ENCODE data around the gene STOX2.

Gene STOX2

DNA sequence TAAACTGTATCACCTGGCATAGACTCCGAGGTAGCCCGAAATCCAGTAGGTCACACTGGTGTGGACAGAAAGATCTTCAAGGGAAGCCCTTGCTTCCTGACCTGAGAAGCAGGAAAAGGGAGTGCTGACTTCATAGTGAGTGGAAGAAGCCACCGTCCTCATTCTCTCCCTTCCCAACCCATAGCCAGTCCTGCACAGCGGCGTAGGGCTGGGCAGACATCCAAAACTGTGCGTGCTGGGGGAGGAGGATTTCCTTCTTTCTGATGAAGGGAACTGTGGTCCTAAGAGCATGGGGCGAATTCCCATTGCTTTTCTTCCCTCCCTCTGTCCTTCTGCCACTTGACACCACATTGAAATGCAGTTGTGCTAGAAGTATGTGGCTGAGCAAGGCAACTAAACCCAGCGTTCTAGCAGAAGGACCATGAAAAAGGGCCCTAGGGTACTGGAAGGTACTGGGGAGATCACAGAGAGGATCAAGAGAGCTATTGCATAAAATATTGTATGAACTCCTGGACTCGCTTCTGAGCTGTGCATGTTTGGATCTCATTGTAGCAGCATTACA, 66.9 kb downstream of the STOX2 start:
- H3K27ac Mint-ChIP-seq, result no peak overlapping the region
- H3K36me3 Mint-ChIP-seq (ENCODE audit: low read depth), result no peaks in the 10 kb centered on the region
- no peak overlapping the region for H3K4me3 Mint-ChIP-seq
- peaks cover 15% of the 10 kb centered on the region for H3K9me3 Mint-ChIP-seq
- no peak for DNase-seq
- H3K4me1 Mint-ChIP-seq (ENCODE audit: low read depth), result no peaks in the 10 kb centered on the region
- H3K27me3 Mint-ChIP-seq, result peaks cover 36% of the 10 kb centered on the region

DNA sequence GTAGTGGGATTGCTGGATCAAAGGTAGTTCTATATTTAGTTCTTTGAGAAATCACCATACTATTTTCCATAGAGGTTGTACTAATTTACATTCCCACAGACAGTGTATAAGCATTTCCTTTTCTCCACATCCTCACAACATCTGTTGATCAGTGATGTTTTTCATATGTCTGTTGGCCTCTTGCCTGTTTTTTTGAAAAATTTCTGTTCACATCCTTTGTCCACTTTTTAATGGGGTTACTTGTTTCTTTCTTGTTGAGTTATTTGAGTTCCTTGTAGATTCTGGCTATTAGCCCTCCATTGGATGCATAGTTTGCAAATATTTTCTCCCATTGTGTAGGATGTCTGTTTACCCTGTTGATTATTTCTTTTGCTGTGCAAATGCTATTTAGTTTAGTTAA, 72.6 kb downstream of the STOX2 start:
- no peaks in the 10 kb centered on the region for H3K36me3 Mint-ChIP-seq (ENCODE audit: low read depth)
- no peak overlapping the region for H3K4me3 Mint-ChIP-seq
- DNase-seq, result no peak
- H3K9me3 Mint-ChIP-seq, result peaks cover 15% of the 10 kb centered on the region
- no peaks in the 10 kb centered on the region for H3K4me1 Mint-ChIP-seq (ENCODE audit: low read depth)
- no peak overlapping the region for H3K27ac Mint-ChIP-seq
- no peaks in the 10 kb centered on the region for H3K27me3 Mint-ChIP-seq

DNA sequence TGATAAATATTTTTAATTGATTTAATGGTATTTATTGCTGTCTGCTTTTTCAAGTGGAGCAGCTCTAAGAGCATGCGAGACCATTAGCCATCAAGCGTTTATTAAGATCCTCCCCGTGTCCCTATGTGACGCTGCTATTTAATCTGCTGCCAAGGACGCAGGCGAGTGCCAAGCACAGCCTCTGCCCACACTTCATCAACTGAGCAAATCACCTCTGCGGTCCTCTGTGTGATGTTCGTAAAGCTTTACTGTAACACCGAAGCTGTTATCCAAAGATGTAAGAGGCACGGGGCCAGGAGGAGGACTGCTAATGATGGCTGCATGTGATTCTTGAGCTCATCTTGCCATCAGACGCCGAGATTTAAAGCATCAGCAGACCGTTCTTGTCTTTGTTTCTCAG, 79.5 kb downstream of the STOX2 start:
- DNase-seq, result no peak
- Mint-ChIP-seq H3K9me3 (no peaks in the 10 kb centered on the region), H3K27me3 (no peaks in the 10 kb centered on the region), H3K27ac (no peak overlapping the region), H3K4me3 (no peak overlapping the region), H3K36me3 (ENCODE audit: low read depth) (no peaks in the 10 kb centered on the region), H3K4me1 (ENCODE audit: low read depth) (no peaks in the 10 kb centered on the region)

DNA sequence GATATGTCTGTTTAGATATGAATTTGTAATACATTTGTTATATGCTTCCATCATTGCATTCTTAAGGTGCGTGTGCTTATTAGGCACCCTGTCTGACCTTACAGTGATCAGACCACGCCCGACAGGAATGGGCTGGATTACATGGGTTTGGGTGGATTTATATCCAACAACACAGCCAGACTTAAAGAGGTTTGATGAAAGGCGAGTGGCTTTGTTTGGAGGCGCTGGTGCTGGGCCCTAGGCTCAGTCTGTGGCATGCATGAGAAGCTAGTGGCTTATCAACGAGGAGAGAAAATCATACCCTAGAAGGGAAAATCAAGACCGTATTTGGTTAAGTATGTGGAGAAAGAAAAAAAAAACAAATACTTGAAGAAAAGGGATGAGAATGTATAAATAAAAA, 80.7 kb downstream of the STOX2 start:
- no peaks in the 10 kb centered on the region for H3K27me3 Mint-ChIP-seq
- no peaks in the 10 kb centered on the region for H3K9me3 Mint-ChIP-seq
- H3K36me3 Mint-ChIP-seq (ENCODE audit: low read depth), result no peaks in the 10 kb centered on the region
- H3K27ac Mint-ChIP-seq, result no peak overlapping the region
- no peak overlapping the region for H3K4me3 Mint-ChIP-seq
- no peak for DNase-seq
- no peaks in the 10 kb centered on the region for H3K4me1 Mint-ChIP-seq (ENCODE audit: low read depth)

DNA sequence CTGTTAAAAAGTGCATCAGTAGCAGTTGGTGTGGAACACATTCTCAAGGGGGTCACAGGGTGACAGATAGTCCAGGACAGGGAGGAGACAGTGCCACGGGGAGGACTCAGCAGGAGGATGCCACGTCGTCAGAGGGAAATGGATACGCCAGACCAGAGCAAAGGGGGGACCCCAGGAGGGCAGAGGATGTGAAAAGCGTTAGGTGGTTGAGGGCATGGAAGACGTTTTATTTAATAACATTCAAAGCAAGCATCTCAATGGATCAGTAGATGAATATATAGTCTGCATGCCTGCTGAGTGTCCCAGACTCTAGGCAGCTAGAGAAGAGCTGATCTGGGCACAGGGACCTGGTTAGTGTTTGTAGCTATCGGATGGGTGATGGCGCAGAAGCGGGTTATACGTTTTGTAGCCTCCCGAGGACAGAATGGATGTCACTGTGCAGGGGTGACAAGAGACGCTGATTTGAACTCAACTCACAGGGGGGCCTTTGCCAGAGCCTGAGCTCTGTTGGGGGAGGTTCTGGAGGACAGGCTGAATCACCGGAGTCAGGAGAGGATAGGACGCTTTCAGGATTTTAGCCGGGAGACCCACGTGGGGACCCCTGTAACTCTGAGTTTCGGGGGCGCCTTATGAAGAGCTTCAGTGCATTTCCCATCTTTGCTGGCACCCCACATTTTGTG, 81.3 kb downstream of the STOX2 start:
- Mint-ChIP-seq H3K27me3 (no peaks in the 10 kb centered on the region), H3K36me3 (ENCODE audit: low read depth) (no peaks in the 10 kb centered on the region), H3K4me3 (no peak overlapping the region), H3K27ac (no peak overlapping the region), H3K4me1 (ENCODE audit: low read depth) (no peaks in the 10 kb centered on the region), H3K9me3 (no peaks in the 10 kb centered on the region)
- DNase-seq, result no peak

DNA sequence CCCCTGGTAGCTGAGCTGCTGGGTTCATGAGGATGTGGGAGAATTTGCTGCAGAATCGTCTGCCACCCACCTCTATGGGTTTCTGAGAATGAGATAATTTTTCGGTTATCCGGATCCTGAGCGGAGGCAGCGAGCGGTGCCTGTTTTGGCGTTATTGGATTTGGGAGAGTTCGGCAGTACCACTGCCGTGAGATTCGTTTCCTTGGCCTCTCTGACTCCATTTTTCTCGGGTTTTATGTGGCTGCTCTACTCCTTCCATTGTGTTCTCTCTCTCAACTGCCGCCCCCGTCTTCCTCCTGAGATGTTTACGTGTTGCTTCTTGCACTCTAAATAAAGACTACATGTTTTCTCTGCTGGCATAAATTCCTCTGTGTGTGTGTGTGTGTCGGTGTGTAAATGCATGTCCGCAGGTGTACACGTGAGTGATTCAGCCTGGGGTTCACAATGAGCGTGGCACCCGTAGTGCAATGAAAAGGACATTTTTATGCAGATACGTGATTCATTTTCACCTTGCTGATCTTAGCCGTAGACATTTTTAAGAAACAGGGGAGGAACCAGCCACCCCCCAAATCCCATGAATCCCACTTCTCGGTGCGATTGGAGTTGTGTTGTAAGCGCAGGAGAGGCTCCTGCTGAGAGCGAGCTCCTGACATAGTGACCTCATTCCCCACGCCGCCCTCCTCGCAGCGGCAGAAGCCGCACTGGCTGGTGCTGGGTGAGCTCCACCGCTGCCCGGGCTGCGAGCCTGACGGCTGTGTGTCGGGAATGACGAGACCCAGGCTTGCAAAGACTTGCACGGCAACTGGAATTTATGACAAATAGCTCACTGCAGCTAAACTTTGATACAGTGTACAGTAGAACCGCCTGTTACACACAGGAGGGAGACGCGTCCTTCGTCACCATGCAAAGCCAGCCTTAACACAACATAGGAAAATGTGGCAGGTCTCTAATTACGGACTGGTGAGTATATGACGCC, 82.2 kb downstream of the STOX2 start:
- Mint-ChIP-seq H3K9me3 (no peaks in the 10 kb centered on the region), H3K36me3 (ENCODE audit: low read depth) (no peaks in the 10 kb centered on the region), H3K27me3 (no peaks in the 10 kb centered on the region), H3K4me1 (ENCODE audit: low read depth) (no peaks in the 10 kb centered on the region), H3K27ac (no peak overlapping the region), H3K4me3 (no peak overlapping the region)
- DNase-seq, result no peak

DNA sequence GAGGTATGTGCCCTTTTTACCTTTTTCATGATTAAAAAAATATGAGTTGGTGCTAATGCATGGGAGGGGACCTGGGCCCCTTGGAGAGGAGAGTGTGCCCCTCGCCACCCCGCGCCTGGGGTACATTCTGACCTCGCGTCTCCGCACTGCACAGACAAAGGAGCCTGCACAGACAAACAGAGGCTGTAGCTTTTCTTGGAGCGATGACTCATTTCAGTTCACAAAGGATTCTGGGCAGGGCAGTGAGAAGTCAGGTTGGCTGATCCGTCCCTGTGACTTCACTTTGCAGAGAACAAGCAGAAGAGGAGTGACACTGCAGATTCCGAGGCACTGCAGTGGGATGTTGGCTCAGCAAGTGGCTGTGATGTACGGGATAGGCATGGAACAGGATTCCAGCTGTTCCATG, 82.9 kb downstream of the STOX2 start:
- Mint-ChIP-seq H3K36me3 (ENCODE audit: low read depth) (no peaks in the 10 kb centered on the region), H3K27ac (no peak overlapping the region), H3K9me3 (no peaks in the 10 kb centered on the region), H3K4me3 (no peak overlapping the region), H3K27me3 (no peaks in the 10 kb centered on the region), H3K4me1 (ENCODE audit: low read depth) (no peaks in the 10 kb centered on the region)
- DNase-seq, result no peak

DNA sequence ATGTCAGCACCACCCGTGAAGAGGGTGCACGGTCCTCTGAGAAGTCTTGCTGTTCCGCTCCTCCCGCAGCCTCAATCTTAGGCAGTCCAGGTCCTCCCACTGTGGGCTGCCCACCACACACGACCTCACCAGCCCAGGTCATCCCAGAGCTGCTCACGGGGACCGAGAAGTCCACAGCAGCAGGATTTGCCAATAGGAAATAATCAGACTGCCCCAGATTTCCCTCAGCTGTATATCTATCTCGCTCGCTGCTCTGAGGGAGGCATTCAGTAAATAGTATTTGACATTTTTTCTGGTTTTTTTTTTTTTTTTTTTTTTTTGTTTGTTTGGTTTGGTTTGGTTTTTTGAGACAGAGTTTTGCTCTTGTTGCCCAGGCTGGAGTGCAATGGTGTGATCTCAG, 83.8 kb downstream of the STOX2 start:
- Mint-ChIP-seq H3K36me3 (ENCODE audit: low read depth) (no peaks in the 10 kb centered on the region), H3K4me1 (ENCODE audit: low read depth) (no peaks in the 10 kb centered on the region), H3K27ac (no peak overlapping the region), H3K27me3 (no peaks in the 10 kb centered on the region), H3K4me3 (no peak overlapping the region), H3K9me3 (no peaks in the 10 kb centered on the region)
- no peak for DNase-seq

DNA sequence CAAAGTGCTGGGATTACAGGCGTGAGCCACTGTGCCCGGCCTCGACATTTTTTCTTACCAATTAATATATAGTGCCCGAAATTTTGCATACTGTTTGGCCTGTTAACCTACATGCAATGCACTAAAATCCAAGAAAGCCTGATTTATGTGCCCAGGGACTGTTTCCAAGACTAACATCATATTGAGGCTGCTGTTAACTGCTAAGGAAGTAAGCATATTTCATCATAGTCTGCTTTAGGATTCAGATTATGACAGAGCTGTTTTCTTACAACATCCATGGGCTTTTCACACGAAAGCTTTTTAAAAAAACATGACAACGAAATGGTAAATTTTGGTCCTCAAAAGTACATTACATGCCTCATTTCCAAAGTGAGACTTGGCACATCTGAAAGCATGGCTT, 84.4 kb downstream of the STOX2 start:
- Mint-ChIP-seq H3K27me3 (no peaks in the 10 kb centered on the region), H3K4me1 (ENCODE audit: low read depth) (no peaks in the 10 kb centered on the region), H3K4me3 (no peak overlapping the region), H3K36me3 (ENCODE audit: low read depth) (no peaks in the 10 kb centered on the region), H3K9me3 (no peaks in the 10 kb centered on the region), H3K27ac (no peak overlapping the region)
- DNase-seq, result no peak

DNA sequence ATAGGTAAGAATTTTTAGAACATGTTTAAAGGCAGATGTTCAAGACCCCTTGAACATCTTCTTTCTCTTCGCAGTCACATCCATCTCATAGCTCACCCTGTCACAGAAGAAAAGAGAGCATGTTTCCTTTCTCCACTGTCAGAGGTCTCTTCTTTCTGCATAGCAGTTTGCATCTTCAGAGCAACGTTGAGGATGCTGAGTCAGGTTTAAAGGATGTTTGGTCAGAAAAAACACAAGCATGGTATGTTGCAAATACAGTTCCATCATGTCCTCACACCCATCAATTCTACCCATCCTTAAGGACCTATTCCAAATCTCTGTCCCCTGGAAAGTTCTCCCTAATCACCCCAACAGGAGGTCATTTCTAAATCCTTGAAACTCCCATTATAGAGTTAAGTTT, 84.8 kb downstream of the STOX2 start:
- Mint-ChIP-seq H3K4me3 (no peak overlapping the region), H3K27me3 (no peaks in the 10 kb centered on the region), H3K9me3 (no peaks in the 10 kb centered on the region), H3K4me1 (ENCODE audit: low read depth) (no peaks in the 10 kb centered on the region), H3K27ac (no peak overlapping the region), H3K36me3 (ENCODE audit: low read depth) (no peaks in the 10 kb centered on the region)
- DNase-seq, result no peak

DNA sequence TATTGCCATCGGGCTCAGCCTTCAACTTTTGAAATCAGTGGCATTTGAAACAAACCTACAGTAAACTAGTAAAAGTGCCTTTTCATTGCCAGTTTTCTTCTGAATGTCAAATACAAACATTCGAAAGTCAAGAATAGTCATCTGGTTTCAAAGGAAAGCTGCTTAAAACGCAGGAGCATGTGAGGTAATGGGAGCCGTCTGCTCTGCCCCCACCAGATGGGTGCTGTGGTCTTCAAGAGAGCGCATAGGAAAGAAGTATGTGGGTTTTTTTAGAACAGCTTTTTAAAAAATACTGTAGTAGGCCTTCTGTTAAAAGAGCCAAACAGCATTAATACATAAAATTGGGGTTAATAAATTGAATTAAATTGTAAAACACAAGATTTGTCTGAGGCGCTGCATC, 88.6 kb downstream of the STOX2 start:
- no peaks in the 10 kb centered on the region for H3K4me1 Mint-ChIP-seq (ENCODE audit: low read depth)
- H3K36me3 Mint-ChIP-seq (ENCODE audit: low read depth), result no peaks in the 10 kb centered on the region
- no peak for DNase-seq
- H3K9me3 Mint-ChIP-seq, result no peaks in the 10 kb centered on the region
- H3K27me3 Mint-ChIP-seq, result no peaks in the 10 kb centered on the region
- no peak overlapping the region for H3K4me3 Mint-ChIP-seq
- no peak overlapping the region for H3K27ac Mint-ChIP-seq

DNA sequence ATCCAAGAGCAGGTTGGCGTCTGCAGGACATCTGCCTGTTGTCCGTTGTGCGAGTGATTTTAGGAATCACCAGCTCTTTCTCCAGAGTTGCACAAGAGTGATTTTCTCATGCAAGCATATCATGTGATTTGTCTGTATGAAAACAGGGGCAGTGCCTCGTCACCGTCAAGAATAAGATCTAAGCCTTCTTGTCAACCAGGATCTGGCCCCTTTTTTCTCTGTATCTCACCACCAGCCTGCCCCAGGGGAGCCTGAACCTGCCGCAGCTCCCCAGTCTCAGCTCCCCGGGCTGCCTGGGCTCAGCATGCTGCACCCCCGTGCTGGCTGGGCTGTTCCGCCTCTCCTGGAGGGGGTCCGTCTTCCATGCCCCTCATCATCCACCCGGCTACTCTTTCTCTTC, 90.5 kb downstream of the STOX2 start:
- no peaks in the 10 kb centered on the region for H3K36me3 Mint-ChIP-seq (ENCODE audit: low read depth)
- no peaks in the 10 kb centered on the region for H3K9me3 Mint-ChIP-seq
- peaks cover 3% of the 10 kb centered on the region for H3K27me3 Mint-ChIP-seq
- no peak overlapping the region for H3K27ac Mint-ChIP-seq
- H3K4me3 Mint-ChIP-seq, result no peak overlapping the region
- no peaks in the 10 kb centered on the region for H3K4me1 Mint-ChIP-seq (ENCODE audit: low read depth)
- no peak for DNase-seq

DNA sequence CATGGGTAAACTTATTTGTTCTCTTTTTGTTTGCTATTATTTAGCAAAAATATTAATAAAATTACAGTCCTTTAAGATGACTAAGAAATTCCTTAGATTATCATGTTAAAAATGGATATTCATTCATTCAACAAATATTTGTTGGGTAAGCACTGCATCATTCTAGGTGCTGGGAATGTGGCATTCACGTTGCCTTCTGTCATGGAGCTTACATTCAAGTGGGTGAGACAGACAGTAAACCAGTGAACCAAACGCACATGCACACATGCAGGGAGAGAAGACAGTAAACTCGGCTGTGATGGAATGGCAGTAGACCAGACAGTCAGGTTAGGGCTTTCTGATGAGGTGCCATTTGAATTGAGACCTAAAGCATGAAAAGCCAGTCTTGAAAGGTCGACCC, 91.8 kb downstream of the STOX2 start:
- H3K4me1 Mint-ChIP-seq (ENCODE audit: low read depth), result no peaks in the 10 kb centered on the region
- no peak for DNase-seq
- no peaks in the 10 kb centered on the region for H3K36me3 Mint-ChIP-seq (ENCODE audit: low read depth)
- no peaks in the 10 kb centered on the region for H3K9me3 Mint-ChIP-seq
- no peak overlapping the region for H3K27ac Mint-ChIP-seq
- no peak overlapping the region for H3K4me3 Mint-ChIP-seq
- peaks cover 6% of the 10 kb centered on the region for H3K27me3 Mint-ChIP-seq

DNA sequence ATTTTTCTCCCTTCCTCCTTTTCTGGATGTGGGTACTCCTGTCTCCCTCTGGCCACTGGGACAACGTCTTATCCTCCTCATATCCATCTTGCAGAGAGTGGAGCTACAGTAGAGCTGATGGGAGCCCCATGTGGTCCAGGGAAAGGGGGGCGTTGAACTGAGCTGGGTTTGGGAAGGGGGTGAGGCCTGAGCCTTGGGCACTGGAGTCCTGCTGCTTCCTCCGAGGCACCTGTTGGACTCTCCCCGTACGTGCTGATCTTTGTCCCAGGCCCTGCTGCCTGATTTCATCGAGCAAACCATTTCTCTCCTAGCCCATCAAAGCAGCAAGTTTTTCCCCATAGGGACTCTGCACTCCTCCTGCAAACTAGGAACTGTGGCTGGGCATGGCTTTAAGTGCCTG, 94.3 kb downstream of the STOX2 start:
- no peaks in the 10 kb centered on the region for H3K9me3 Mint-ChIP-seq
- no peak overlapping the region for H3K4me3 Mint-ChIP-seq
- peaks cover 8% of the 10 kb centered on the region for H3K27me3 Mint-ChIP-seq
- DNase-seq, result no peak
- no peaks in the 10 kb centered on the region for H3K36me3 Mint-ChIP-seq (ENCODE audit: low read depth)
- no peak overlapping the region for H3K27ac Mint-ChIP-seq
- no peaks in the 10 kb centered on the region for H3K4me1 Mint-ChIP-seq (ENCODE audit: low read depth)

Measured in activated T-cell treated with anti-CD3 and anti-CD28 coated beads, Interleukin-2, amount 50 U/mL, for 24 hours (primary cell).